Neutrophil (primary cell): ENCODE results near the gene TRIM64.
"Not testable (repeated sequence)": the region's sequence is repeated elsewhere in the genome, so short reads cannot be mapped to it uniquely, and the experiment has no call there.

Source experiments
- H3K27ac ChIP-seq: fragments of 200-600 bp; sonication (generic); 2 replicates; pipeline ENCODE4 v1.5.1; 2016; ENCODE audit warnings: mild to moderate bottlenecking, moderate library complexity
- H3K27me3 ChIP-seq: fragments of 200-600 bp; sonication (generic); 2 replicates; pipeline ENCODE4 v1.6.0; 2016; ENCODE audit warnings: mild to moderate bottlenecking
- H3K36me3 ChIP-seq: fragments of 200-600 bp; sonication (generic); 2 replicates; pipeline ENCODE4 v1.5.1; 2017
- H3K4me1 ChIP-seq, 2 experiments: fragments of 200-600 bp in 1 of 2; sonication (generic) in 1 of 2; 1 replicate in 1 of 2; 2 replicates in 1 of 2; pipeline versions ENCODE4 v1.5.1 to v1.6.1; 2013 to 2016; ENCODE audit warnings: low read depth in 1 of 2, low read length in 1 of 2, mild to moderate bottlenecking in 1 of 2, moderate library complexity in 1 of 2; ENCODE audit not compliant: control insufficient read depth in 1 of 2, insufficient read depth in 1 of 2
- H3K4me3 ChIP-seq, 2 experiments: fragments of 200-600 bp in 1 of 2; sonication (generic) in 1 of 2; 1 replicate in 1 of 2; 2 replicates in 1 of 2; pipeline ENCODE4 v1.5.1; 2013 to 2016; ENCODE audit warnings: low read depth in 1 of 2, low read length in 1 of 2, mild to moderate bottlenecking in 1 of 2, moderate library complexity in 1 of 2
- H3K9me3 ChIP-seq: fragments of 200-600 bp; sonication (generic); 2 replicates; pipeline ENCODE4 v1.5.1; 2016
- TF ChIP-seq, protein P1 (sequence below): fragments of 200-600 bp; sonication (generic); IDR thresholded peaks from 2 replicates; pipeline ENCODE4 v1.5.1; 2016; ENCODE audit warnings: antibody characterized with exemption

TRIM64 gene, protein sequence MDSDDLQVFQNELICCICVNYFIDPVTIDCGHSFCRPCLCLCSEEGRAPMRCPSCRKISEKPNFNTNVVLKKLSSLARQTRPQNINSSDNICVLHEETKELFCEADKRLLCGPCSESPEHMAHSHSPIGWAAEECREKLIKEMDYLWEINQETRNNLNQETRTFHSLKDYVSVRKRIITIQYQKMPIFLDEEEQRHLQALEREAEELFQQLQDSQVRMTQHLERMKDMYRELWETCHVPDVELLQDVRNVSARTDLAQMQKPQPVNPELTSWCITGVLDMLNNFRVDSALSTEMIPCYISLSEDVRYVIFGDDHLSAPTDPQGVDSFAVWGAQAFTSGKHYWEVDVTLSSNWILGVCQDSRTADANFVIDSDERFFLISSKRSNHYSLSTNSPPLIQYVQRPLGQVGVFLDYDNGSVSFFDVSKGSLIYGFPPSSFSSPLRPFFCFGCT

DNA sequence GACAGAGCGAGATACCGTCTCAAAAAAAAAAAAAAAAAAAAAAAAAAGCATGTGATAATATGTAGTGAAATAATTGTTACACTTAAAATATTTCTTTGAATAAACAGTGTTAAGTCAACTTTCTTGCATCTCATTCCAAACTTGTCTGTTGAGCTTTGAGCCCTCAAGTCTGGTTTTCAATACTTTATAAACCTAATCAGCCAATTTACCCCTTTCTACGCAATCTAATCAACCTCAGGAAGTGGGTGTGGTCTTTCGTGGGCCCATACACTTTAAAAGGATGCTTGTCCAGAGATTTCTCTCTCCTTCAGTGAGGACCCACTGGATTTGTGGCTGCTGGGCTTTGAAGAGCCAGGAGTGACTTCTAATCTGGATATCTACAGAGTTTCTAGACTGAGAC is at the start of gene TRIM64:
TSS of gene TRIM64 (plus strand) at position 301 of the 400 bp plus-strand sequence. CDS start 2,467 bp downstream, outside the sequence.
- H3K4me3 ChIP-seq, H3K27me3 ChIP-seq, H3K4me1 ChIP-seq, H3K27ac ChIP-seq, H3K36me3 ChIP-seq, H3K9me3 ChIP-seq: not testable (repeated sequence)

DNA sequence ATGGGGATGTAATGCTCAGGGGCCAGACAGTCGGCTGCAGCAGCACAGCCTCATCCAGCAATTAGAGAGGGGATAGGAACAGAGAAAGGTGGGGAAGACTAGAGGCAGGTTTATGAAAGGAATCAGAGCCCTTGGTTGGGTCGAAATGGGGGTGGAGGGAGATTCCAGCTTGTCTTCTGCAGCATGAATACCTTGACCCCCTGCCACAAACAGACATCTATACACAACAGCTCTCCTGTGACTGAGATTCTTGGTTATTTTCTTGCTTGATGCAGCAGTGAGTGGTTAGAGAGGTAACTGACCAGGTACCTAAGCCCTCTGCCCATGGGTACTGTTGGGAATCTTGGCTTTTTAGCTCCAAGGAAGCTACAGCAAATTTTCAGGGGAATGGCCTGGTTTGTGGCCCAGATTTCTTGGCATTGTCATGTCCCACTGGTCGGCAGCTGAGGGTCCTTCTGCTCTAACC is 43.6 kb upstream of the TRIM64 start, which contains the start of gene TRIM49D1:
TSS of gene TRIM49D1 (minus strand) at position 51 of the 466 bp plus-strand sequence. CDS start 4,535 bp downstream, outside the sequence.
- Histone ChIP-seq H3K4me1 (no peaks in the 10 kb centered on the region), H3K27ac (no peak within 1 kb of the TSS), H3K4me3 (no peak within 1 kb of the TSS), H3K9me3 (no peaks in the 10 kb centered on the region), H3K27me3 (no peaks in the 10 kb centered on the region), H3K36me3 (no peaks in the 10 kb centered on the region)
- TF ChIP-seq, protein P1, sequence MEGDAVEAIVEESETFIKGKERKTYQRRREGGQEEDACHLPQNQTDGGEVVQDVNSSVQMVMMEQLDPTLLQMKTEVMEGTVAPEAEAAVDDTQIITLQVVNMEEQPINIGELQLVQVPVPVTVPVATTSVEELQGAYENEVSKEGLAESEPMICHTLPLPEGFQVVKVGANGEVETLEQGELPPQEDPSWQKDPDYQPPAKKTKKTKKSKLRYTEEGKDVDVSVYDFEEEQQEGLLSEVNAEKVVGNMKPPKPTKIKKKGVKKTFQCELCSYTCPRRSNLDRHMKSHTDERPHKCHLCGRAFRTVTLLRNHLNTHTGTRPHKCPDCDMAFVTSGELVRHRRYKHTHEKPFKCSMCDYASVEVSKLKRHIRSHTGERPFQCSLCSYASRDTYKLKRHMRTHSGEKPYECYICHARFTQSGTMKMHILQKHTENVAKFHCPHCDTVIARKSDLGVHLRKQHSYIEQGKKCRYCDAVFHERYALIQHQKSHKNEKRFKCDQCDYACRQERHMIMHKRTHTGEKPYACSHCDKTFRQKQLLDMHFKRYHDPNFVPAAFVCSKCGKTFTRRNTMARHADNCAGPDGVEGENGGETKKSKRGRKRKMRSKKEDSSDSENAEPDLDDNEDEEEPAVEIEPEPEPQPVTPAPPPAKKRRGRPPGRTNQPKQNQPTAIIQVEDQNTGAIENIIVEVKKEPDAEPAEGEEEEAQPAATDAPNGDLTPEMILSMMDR: no peak

DNA sequence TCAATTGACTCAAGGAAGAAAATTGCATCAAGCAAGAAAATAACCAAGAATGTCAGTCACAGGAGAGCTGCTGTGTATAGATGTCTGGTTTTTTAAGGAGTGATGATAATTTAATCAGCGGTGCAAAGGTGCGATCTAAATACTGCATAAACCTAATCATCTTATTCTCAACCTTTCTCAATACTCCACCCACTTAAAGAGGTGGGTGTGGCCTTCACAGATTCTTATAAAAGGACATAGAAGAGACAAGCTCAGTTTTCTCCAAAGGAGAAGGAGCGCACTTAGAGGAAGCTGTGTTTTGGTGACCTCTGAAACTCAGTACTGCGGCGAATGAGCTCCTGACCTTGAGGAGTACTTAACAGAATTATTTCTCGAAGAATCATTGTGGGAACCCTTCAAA is 42.1 kb upstream of the TRIM64 start, which contains the start of gene TRIM49D2:
TSS of gene TRIM49D2 (plus strand) at position 301 of the 400 bp plus-strand sequence. CDS start 2,698 bp downstream, outside the sequence.
- not testable (repeated sequence) for H3K27me3 ChIP-seq, H3K36me3 ChIP-seq, H3K4me3 ChIP-seq, H3K27ac ChIP-seq, H3K9me3 ChIP-seq, H3K4me1 ChIP-seq

DNA sequence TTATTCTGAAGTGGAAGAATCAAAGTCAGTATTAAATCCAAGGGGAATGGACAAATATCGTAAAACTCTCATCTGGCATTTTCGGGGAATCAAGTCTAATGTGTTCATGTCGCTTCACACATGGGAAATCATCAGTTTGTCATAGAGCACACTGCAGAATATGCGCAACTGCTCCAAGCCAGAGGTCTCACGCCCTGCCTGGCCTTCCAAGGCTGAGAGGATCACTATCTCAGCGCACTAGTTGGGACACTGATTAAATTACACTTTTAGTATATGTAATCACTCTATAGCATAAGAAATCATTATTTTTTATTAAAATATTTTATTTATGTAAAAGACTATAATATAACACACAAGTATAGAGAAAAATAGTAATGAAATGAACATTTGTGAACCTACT is 5.0 kb upstream of the TRIM64 start:
- not testable (repeated sequence) for H3K4me3 ChIP-seq, H3K9me3 ChIP-seq, H3K4me1 ChIP-seq, H3K27me3 ChIP-seq, H3K36me3 ChIP-seq, H3K27ac ChIP-seq
